Upper lobe of left lung (tissue), 6 donors: ENCODE data around the gene CEACAM8. TPM values are rescaled to one million over a fixed set of nuclear protein-coding genes. Genes with fewer than 3 reads are reported as not detected.

Experiments
- ATAC-seq, 2 donors: fragments of 200-7000 bp; cut with Tn5 transposase; one replicate each; pipeline ENCODE4 v1.9.1; 2022; ENCODE audit warnings: mild to moderate bottlenecking in 2 of 2, moderate library complexity in 2 of 2; ENCODE audit not compliant: low FRiP score in 2 of 2
- DNase-seq, 2 donors: peaks; one replicate each; pipeline ENCODE4 v3.0.0-alpha.2; 2019 to 2020
- H3K27ac ChIP-seq, 4 donors: fragments of 200-600 bp; sonication (generic); one replicate each; pipeline ENCODE4 v1.5.1; 2016 to 2019
- H3K27me3 ChIP-seq, 4 donors: fragments of 200-600 bp; sonication (generic); one replicate each; pipeline ENCODE4 v1.5.1; 2017 to 2019
- H3K36me3 ChIP-seq, 4 donors: fragments of 200-600 bp; sonication (generic); one replicate each; pipeline ENCODE4 v1.5.1; 2016 to 2019
- H3K4me1 ChIP-seq, 4 donors: fragments of 200-600 bp; sonication (generic); one replicate each; pipeline ENCODE4 v1.5.1; 2018 to 2019
- H3K4me3 ChIP-seq, 4 donors: fragments of 200-600 bp; sonication (generic); one replicate each; pipeline ENCODE4 v1.5.1; 2017 to 2019; ENCODE audit warnings: mild to moderate bottlenecking in 2 of 4, moderate library complexity in 1 of 4
- H3K9me3 ChIP-seq, 4 donors: fragments of 200-600 bp; sonication (generic); one replicate each; pipeline ENCODE4 v1.5.1; 2018 to 2019
- CTCF ChIP-seq, 6 experiments: fragments of 450-650 bp in 4 of 6; fragments of 200-600 bp in 2 of 6; sonication (generic) in 2 of 6; IDR thresholded peaks; one replicate each; pipeline ENCODE4 v1.5.1; 2016 to 2019; ENCODE audit warnings: antibody characterized with exemption in 6 of 6
- EP300 ChIP-seq, 4 donors: sonication (generic); formaldehyde crosslinking; IDR thresholded peaks; one replicate each; pipeline ENCODE4 v1.5.1; 2017; ENCODE audit warnings: antibody characterized with exemption in 4 of 4, control low read depth in 2 of 4
- POLR2A ChIP-seq, 4 donors: fragments of 450-650 bp; IDR thresholded peaks; one replicate each; pipeline ENCODE4 v1.5.1; 2016 to 2017; ENCODE audit warnings: antibody characterized with exemption in 4 of 4, mild to moderate bottlenecking in 2 of 4
- POLR2AphosphoS5 ChIP-seq, 2 donors: sonication (generic); formaldehyde crosslinking; IDR thresholded peaks; one replicate each; pipeline ENCODE4 v1.5.1; 2017; ENCODE audit warnings: antibody characterized with exemption in 2 of 2
- WGBS, 2 donors: methylation state at CpG; one replicate each; pipeline ENCODE4 v1.1.5; 2017 to 2018; 5-methylcytosine and 5-hydroxymethylcytosine counted together
- total RNA-seq, 6 donors: library from RNA; depleted of rRNA in 4 of 6; stranded (reverse); fragments of >200 nt in 4 of 6; gene quantifications; one replicate each; pipeline versions ENCODE4 v1.1.0 to v1.2.1, GENCODE V29; 2016 to 2021
- donor health status: DM: no; HTN: no; CAD: no; lungs with moderate emphysema.
- donor health status: DM: no; HTN: yes; CAD: no; lungs with severe emphysema.

CEACAM8 gene
- total RNA-seq, 6 donors from 2014 or later, result 0.67 to 1.1 (median 0.75) TPM; not detected in 2

GRCh38 chr19:42629191-42629590, 34.5 kb upstream of the CEACAM8 start:
- no peaks in the 10 kb centered on the region for H3K36me3 ChIP-seq
- ATAC-seq (no peak), DNase-seq (no peak)
- no peaks in the 10 kb centered on the region for H3K4me1 ChIP-seq
- no peaks in the 10 kb centered on the region for H3K27me3 ChIP-seq
- TF ChIP-seq CTCF (IDR thresholded peaks at IDR 0.05) (no peak), POLR2AphosphoS5 (IDR thresholded peaks at IDR 0.05) (no peak), POLR2A (IDR thresholded peaks at IDR 0.05) (no peak), EP300 (IDR thresholded peaks at IDR 0.05) (no peak)
- H3K4me3 ChIP-seq, result no peak overlapping the region
- no peak overlapping the region for H3K27ac ChIP-seq
- H3K9me3 ChIP-seq, result no peaks in the 10 kb centered on the region

GRCh38 chr19:42628411-42629140, 33.9 kb upstream of the CEACAM8 start:
- Histone ChIP-seq H3K27ac (no peak overlapping the region), H3K27me3 (no peaks in the 10 kb centered on the region), H3K4me3 (no peak overlapping the region), H3K9me3 (no peaks in the 10 kb centered on the region), H3K4me1 (no peaks in the 10 kb centered on the region), H3K36me3 (no peaks in the 10 kb centered on the region)
- ATAC-seq (no peak), DNase-seq (no peak)
- 46 to 61% methylated on average over 2 of the region's 2 CpGs for WGBS, 2 donors
- TF ChIP-seq CTCF (IDR thresholded peaks at IDR 0.05) (no peak), EP300 (IDR thresholded peaks at IDR 0.05) (no peak), POLR2AphosphoS5 (IDR thresholded peaks at IDR 0.05) (no peak), POLR2A (IDR thresholded peaks at IDR 0.05) (no peak)

GRCh38 chr19:42627916-42628315, 33.2 kb upstream of the CEACAM8 start:
- no peaks in the 10 kb centered on the region for H3K4me1 ChIP-seq
- 55 to 66% methylated on average over 2 of the region's 2 CpGs for WGBS, 2 donors
- no peak for TF ChIP-seq POLR2A (IDR thresholded peaks at IDR 0.05)
- TF ChIP-seq CTCF (IDR thresholded peaks at IDR 0.05), result no peak
- no peak for TF ChIP-seq EP300 (IDR thresholded peaks at IDR 0.05)
- no peak for TF ChIP-seq POLR2AphosphoS5 (IDR thresholded peaks at IDR 0.05)
- H3K9me3 ChIP-seq, result no peaks in the 10 kb centered on the region
- H3K27ac ChIP-seq, result no peak overlapping the region
- no peaks in the 10 kb centered on the region for H3K27me3 ChIP-seq
- DNase-seq (no peak), ATAC-seq (no peak)
- H3K36me3 ChIP-seq, result no peaks in the 10 kb centered on the region
- H3K4me3 ChIP-seq, result no peak overlapping the region

- ATAC-seq, result no peak
These were observed 31.5 kb upstream of the CEACAM8 start for GRCh38 chr19:42626181-42626580.

More at GRCh38 chr19:42626181-42626580, 31.5 kb upstream of the CEACAM8 start:
- Histone ChIP-seq H3K27ac (no peak overlapping the region), H3K27me3 (no peaks in the 10 kb centered on the region), H3K4me1 (no peaks in the 10 kb centered on the region), H3K36me3 (no peaks in the 10 kb centered on the region), H3K9me3 (no peaks in the 10 kb centered on the region), H3K4me3 (no peak overlapping the region)
- WGBS, 2 donors, result 86 to 97% methylated on average over 2 of the region's 2 CpGs
- TF ChIP-seq EP300 (IDR thresholded peaks at IDR 0.05), result no peak
- no peak for TF ChIP-seq POLR2AphosphoS5 (IDR thresholded peaks at IDR 0.05)
- TF ChIP-seq CTCF (IDR thresholded peaks at IDR 0.05), result no peak
- TF ChIP-seq POLR2A (IDR thresholded peaks at IDR 0.05), result no peak
- DNase-seq, result no peak
